Vagina (tissue), 2 donors: ENCODE measurements around the gene CKMT2. TPM values are rescaled to one million over a fixed set of nuclear protein-coding genes. Genes with fewer than 3 reads are reported as not detected.

Source experiments
- DNase-seq, 2 donors: peaks; one replicate each; pipeline ENCODE4 v3.0.0-alpha.2; 2017; ENCODE audit errors: extremely low spot score in 2 of 2
- H3K27ac ChIP-seq: fragments of 200-600 bp; sonication (generic); one replicate; pipeline ENCODE4 v1.5.1; 2019
- H3K27me3 ChIP-seq: fragments of 200-600 bp; sonication (generic); one replicate; pipeline ENCODE4 v1.5.1; 2019
- H3K36me3 ChIP-seq, 2 donors: fragments of 200-600 bp; sonication (generic); one replicate each; pipeline ENCODE4 v1.5.1; 2017 to 2019
- H3K4me1 ChIP-seq: fragments of 200-600 bp; sonication (generic); one replicate; pipeline ENCODE4 v1.5.1; 2019
- H3K4me3 ChIP-seq, 2 donors: fragments of 200-600 bp; sonication (generic); 1 replicate in 1 of 2; 2 replicates in 1 of 2; pipeline ENCODE4 v1.5.1; 2016 to 2019
- H3K9me3 ChIP-seq: fragments of 200-600 bp; sonication (generic); one replicate; pipeline ENCODE4 v1.5.1; 2019
- CTCF ChIP-seq, 3 experiments: fragments of 450-650 bp in 2 of 3; fragments of 200-600 bp in 1 of 3; sonication (generic) in 1 of 3; IDR thresholded peaks; one replicate each; pipeline ENCODE4 v1.5.1; 2017 to 2019; ENCODE audit warnings: antibody characterized with exemption in 3 of 3, mild to moderate bottlenecking in 2 of 3, moderate library complexity in 2 of 3
- POLR2A ChIP-seq, 2 donors: fragments of 450-650 bp; IDR thresholded peaks; one replicate each; pipeline ENCODE4 v1.6.1; 2017; ENCODE audit warnings: antibody characterized with exemption in 2 of 2, mild to moderate bottlenecking in 2 of 2, moderate library complexity in 2 of 2
- POLR2AphosphoS5 ChIP-seq, 2 donors: sonication (generic); formaldehyde crosslinking; IDR thresholded peaks; one replicate each; pipeline ENCODE4 v1.9.0; 2017; ENCODE audit warnings: antibody characterized with exemption in 2 of 2, mild to moderate bottlenecking in 2 of 2, low read depth in 1 of 2; ENCODE audit not compliant: insufficient read depth in 1 of 2
- intact Hi-C: fragments of 100-400 bp; cut with DNase I; formaldehyde crosslinking; loops from one replicate; pipeline ENCODE4 v1.15.1; 2023
- total RNA-seq: library from RNA; depleted of rRNA; stranded (reverse); fragments of >200 nt; gene quantifications from one replicate; pipeline ENCODE4 v1.2.3, GENCODE V29; 2016

Gene CKMT2
- total RNA-seq, 1 donor from 2014 or later = 3.4 TPM

- Histone ChIP-seq H3K9me3 (no peaks in the 10 kb centered on the region), H3K27ac (no peak overlapping the region), H3K36me3 (no peaks in the 10 kb centered on the region), H3K4me1 (no peaks in the 10 kb centered on the region), H3K27me3 (no peaks in the 10 kb centered on the region), H3K4me3 (no peak overlapping the region)
- intact Hi-C loops = no loop called here
- no peak for DNase-seq
- no peak for TF ChIP-seq POLR2A (IDR thresholded peaks at IDR 0.05)
Measured at GRCh38 chr5:81207009-81207408, 26.1 kb upstream of the CKMT2 start.

- Histone ChIP-seq H3K36me3 (no peaks in the 10 kb centered on the region), H3K27me3 (no peaks in the 10 kb centered on the region), H3K27ac (no peak overlapping the region), H3K4me3 (no peak overlapping the region), H3K4me1 (no peaks in the 10 kb centered on the region), H3K9me3 (no peaks in the 10 kb centered on the region)
- intact Hi-C loops = no loop called here
- DNase-seq = no peak
- no peak for TF ChIP-seq POLR2A (IDR thresholded peaks at IDR 0.05)
- TF ChIP-seq CTCF (IDR thresholded peaks at IDR 0.05) = no peak
Measured at GRCh38 chr5:81208904-81209303, 24.2 kb upstream of the CKMT2 start.

GRCh38 chr5:81209386-81209785 is 23.7 kb upstream of the CKMT2 start:
- Histone ChIP-seq H3K9me3 (no peaks in the 10 kb centered on the region), H3K36me3 (no peaks in the 10 kb centered on the region), H3K27ac (no peak overlapping the region), H3K27me3 (no peaks in the 10 kb centered on the region), H3K4me1 (no peaks in the 10 kb centered on the region), H3K4me3 (no peak overlapping the region)
- TF ChIP-seq CTCF (IDR thresholded peaks at IDR 0.05) (no peak), POLR2AphosphoS5 (IDR thresholded peaks at IDR 0.05; ENCODE audit: insufficient read depth in 1 of 2, low read depth in 1 of 2) (no peak), POLR2A (IDR thresholded peaks at IDR 0.05) (no peak)
- intact Hi-C loops = no loop called here
- DNase-seq = no peak

- Histone ChIP-seq H3K4me3 (no peak overlapping the region), H3K9me3 (no peaks in the 10 kb centered on the region), H3K36me3 (no peaks in the 10 kb centered on the region), H3K4me1 (no peaks in the 10 kb centered on the region), H3K27ac (no peak overlapping the region), H3K27me3 (no peaks in the 10 kb centered on the region)
- DNase-seq = no peak
- intact Hi-C loops = no loop called here
- TF ChIP-seq POLR2AphosphoS5 (IDR thresholded peaks at IDR 0.05; ENCODE audit: insufficient read depth in 1 of 2, low read depth in 1 of 2) = no peak
- TF ChIP-seq POLR2A (IDR thresholded peaks at IDR 0.05) = no peak
- TF ChIP-seq CTCF (IDR thresholded peaks at IDR 0.05) = no peak
Measured at GRCh38 chr5:81209869-81210493, 23.1 kb upstream of the CKMT2 start.

- no peaks in the 10 kb centered on the region for H3K27me3 ChIP-seq
- no peak for TF ChIP-seq POLR2AphosphoS5 (IDR thresholded peaks at IDR 0.05; ENCODE audit: insufficient read depth in 1 of 2, low read depth in 1 of 2)
- TF ChIP-seq POLR2A (IDR thresholded peaks at IDR 0.05) = no peak
- no peak for TF ChIP-seq CTCF (IDR thresholded peaks at IDR 0.05)
- intact Hi-C loops = no loop called here
- no peak overlapping the region for H3K27ac ChIP-seq
- H3K4me3 ChIP-seq = no peak overlapping the region
- DNase-seq = no peak
- H3K4me1 ChIP-seq = no peaks in the 10 kb centered on the region
- no peaks in the 10 kb centered on the region for H3K9me3 ChIP-seq
- H3K36me3 ChIP-seq = no peaks in the 10 kb centered on the region
Measured at GRCh38 chr5:81212211-81212751, 20.8 kb upstream of the CKMT2 start.
